Measurements from ENCODE around the gene POLR2A.

Gene POLR2A

GRCh38 chr17:7484067-7484918 lies at the start of gene POLR2A:
Gene POLR2A, plus strand, starts transcription at chr17:7484366.
- DNase-seq = peak; percentile 94

- DNase-seq = no peak
Measured at GRCh38 chr17:7435676-7436555, 48.2 kb upstream of the POLR2A start.

- peak; percentile 67 for DNase-seq
Measured at GRCh38 chr17:7436556-7437368, 47.4 kb upstream of the POLR2A start.

- DNase-seq = no peak
Measured at GRCh38 chr17:7437369-7437863, 46.8 kb upstream of the POLR2A start.

- DNase-seq = no peak
Measured at GRCh38 chr17:7437950-7438614, 46.1 kb upstream of the POLR2A start.

- no peak for DNase-seq
Measured at GRCh38 chr17:7438656-7439460, 45.3 kb upstream of the POLR2A start.

GRCh38 chr17:7439462-7440112 lies 44.6 kb upstream of the POLR2A start, which contains the start of gene FGF11:
Gene FGF11, plus strand, starts transcription at chr17:7439512. Its CDS starts 109 bp downstream, at chr17:7439621.
- no peak for DNase-seq

- DNase-seq = peak; percentile 18
Measured at GRCh38 chr17:7440113-7440833, 43.9 kb upstream of the POLR2A start.

GRCh38 chr17:7440834-7441195 lies 43.4 kb upstream of the POLR2A start:
- DNase-seq = peak; percentile 35

- DNase-seq = no peak
Measured at GRCh38 chr17:7441266-7441665, 42.9 kb upstream of the POLR2A start.

GRCh38 chr17:7442142-7442541 lies 42.0 kb upstream of the POLR2A start:
- DNase-seq = no peak

GRCh38 chr17:7443499-7444485 lies 40.4 kb upstream of the POLR2A start:
- peak; percentile 45 for DNase-seq

- peak; percentile 29 for DNase-seq
Measured at GRCh38 chr17:7444682-7445618, 39.2 kb upstream of the POLR2A start, which contains the start of gene CHRNB1. Gene CHRNB1, plus strand, starts transcription at chr17:7445061. Its CDS starts 67 bp downstream, at chr17:7445128.

GRCh38 chr17:7445619-7445968 lies 38.6 kb upstream of the POLR2A start:
- no peak for DNase-seq

- no peak for DNase-seq
Measured at GRCh38 chr17:7448461-7448860, 35.7 kb upstream of the POLR2A start.

GRCh38 chr17:7459961-7460545 lies 24.1 kb upstream of the POLR2A start:
- DNase-seq = no peak

Data from HCEC 1CT (cell line).